Osteoblast (primary cell): ENCODE results near the gene METTL13. TPM values are rescaled to one million over a fixed set of nuclear protein-coding genes. Genes with fewer than 3 reads are reported as not detected.

ENCODE experiments used
- DNase-seq: peaks from one replicate; pipeline ENCODE4 v3.0.0; 2011; ENCODE audit warnings: low spot score, mixed read lengths; ENCODE audit not compliant: insufficient read length; ENCODE audit errors: missing footprints
- H2AFZ ChIP-seq: 2 replicates; pipeline ENCODE4 v1.6.0; 2011; ENCODE audit warnings: mild to moderate bottlenecking, low read length
- H3K27ac ChIP-seq: 2 replicates; pipeline ENCODE4 v1.5.1; 2011; ENCODE audit warnings: mild to moderate bottlenecking, low read depth, low read length, moderate library complexity
- H3K27me3 ChIP-seq: 2 replicates; pipeline ENCODE4 v1.6.0; 2012; ENCODE audit warnings: mild to moderate bottlenecking, control low read depth, inconsistent platforms, low read length, moderate library complexity; ENCODE audit not compliant: insufficient read depth
- H3K36me3 ChIP-seq: 2 replicates; pipeline ENCODE4 v1.5.1; 2011; ENCODE audit warnings: mild to moderate bottlenecking, low read length, control low read depth, moderate library complexity; ENCODE audit not compliant: insufficient read depth
- H3K4me1 ChIP-seq: 2 replicates; pipeline ENCODE4 v1.5.1; 2011; ENCODE audit warnings: mild to moderate bottlenecking, low read length, control low read depth, moderate library complexity; ENCODE audit not compliant: insufficient read depth
- H3K4me2 ChIP-seq: 2 replicates; pipeline ENCODE4 v1.6.0; 2011; ENCODE audit warnings: mild to moderate bottlenecking, low read length; ENCODE audit not compliant: insufficient read depth
- H3K4me3 ChIP-seq: fragments of 200-600 bp; sonication (generic); 3 replicates; pipeline ENCODE4 v1.5.1; 2012; ENCODE audit warnings: mild to moderate bottlenecking, low read length, inconsistent platforms; ENCODE audit not compliant: insufficient read depth
- H3K79me2 ChIP-seq: 2 replicates; pipeline ENCODE4 v1.6.0; 2012; ENCODE audit warnings: mild to moderate bottlenecking, low read length, control low read depth, inconsistent platforms; ENCODE audit not compliant: insufficient read depth
- H3K9me3 ChIP-seq: 2 replicates; pipeline ENCODE4 v1.5.1; 2011; ENCODE audit warnings: low read depth, low read length, control low read depth
- H4K20me1 ChIP-seq: 2 replicates; pipeline ENCODE4 v1.6.0; 2012; ENCODE audit warnings: mild to moderate bottlenecking, low read length, control low read depth; ENCODE audit not compliant: insufficient read depth
- CTCF ChIP-seq: IDR thresholded peaks from 2 replicates; pipeline ENCODE4 v1.5.1; 2011; ENCODE audit warnings: mild to moderate bottlenecking, low read depth, low read length, moderate library complexity; ENCODE audit errors: extremely low read depth
- total RNA-seq: library from RNA; depleted of rRNA; stranded (reverse); fragments of >200 nt; gene quantifications from 2 replicates; pipeline ENCODE4 v1.2.3, GENCODE V29; 2012

METTL13 gene
- total RNA-seq, 1 donor: 13.0 TPM

GRCh38 chr1:171800851-171801250 lies 19.4 kb downstream of the METTL13 start:
- H3K27me3 ChIP-seq: no peaks in the 10 kb centered on the region
- no peaks in the 10 kb centered on the region for H3K9me3 ChIP-seq
- no peak for DNase-seq
- no peaks in the 10 kb centered on the region for H4K20me1 ChIP-seq
- H3K4me2 ChIP-seq: no peak overlapping the region
- H3K4me1 ChIP-seq: peaks cover 4% of the 10 kb centered on the region
- H3K36me3 ChIP-seq: peaks cover 17% of the 10 kb centered on the region
- no peaks in the 10 kb centered on the region for H3K79me2 ChIP-seq
- H3K27ac ChIP-seq: no peak overlapping the region
- no peak overlapping the region for H2AFZ ChIP-seq
- TF ChIP-seq CTCF: no peak
- no peak overlapping the region for H3K4me3 ChIP-seq

DNA sequence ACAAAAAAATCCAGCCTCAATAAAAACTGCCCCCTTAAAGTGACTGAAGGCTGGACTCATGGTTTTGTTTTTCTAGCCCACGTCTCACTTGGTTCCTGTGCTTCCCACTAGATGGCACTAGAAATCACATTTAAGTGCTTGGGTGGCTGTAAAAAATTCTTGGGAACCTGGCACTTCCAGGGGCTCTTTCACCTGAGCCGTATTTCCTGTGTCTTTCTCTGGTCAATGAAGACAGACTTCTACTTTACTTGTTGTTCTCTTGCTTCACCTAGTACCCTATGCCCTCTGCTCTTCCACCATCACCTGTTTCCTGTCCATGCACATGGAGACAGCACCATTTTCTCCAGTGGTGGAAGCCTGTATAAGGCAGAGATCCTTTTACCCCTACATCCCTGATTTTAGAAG lies 20.0 kb downstream of the METTL13 start:
- Histone ChIP-seq H3K9me3 (no peaks in the 10 kb centered on the region), H3K27ac (no peak overlapping the region), H2AFZ (no peak overlapping the region), H4K20me1 (no peaks in the 10 kb centered on the region), H3K36me3 (peaks cover 11% of the 10 kb centered on the region), H3K4me3 (no peak overlapping the region), H3K27me3 (no peaks in the 10 kb centered on the region), H3K4me1 (peaks cover 4% of the 10 kb centered on the region), H3K4me2 (no peak overlapping the region), H3K79me2 (no peaks in the 10 kb centered on the region)
- TF ChIP-seq CTCF: peak; percentile 80
- peak; percentile 62 for DNase-seq

DNA sequence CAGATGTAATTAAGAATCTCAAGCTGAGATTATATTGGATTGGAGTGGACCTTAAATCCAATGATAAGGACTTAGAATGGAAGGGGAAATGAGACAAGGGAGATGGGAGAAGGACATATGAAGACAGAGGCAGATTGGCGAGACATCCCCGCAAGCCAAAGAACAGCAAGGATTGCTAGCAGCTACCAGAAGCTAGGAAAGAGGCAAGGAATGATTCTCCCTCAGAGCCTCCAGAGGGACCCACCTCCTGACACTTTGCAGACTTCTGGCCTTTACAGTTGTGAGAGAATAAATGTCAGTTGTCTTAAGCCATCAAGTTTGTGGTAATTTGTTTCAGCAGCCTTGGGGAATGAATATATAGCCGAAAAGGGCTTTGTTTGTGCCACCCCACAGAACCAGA lies 20.7 kb downstream of the METTL13 start:
- H3K27ac ChIP-seq: no peak overlapping the region
- H2AFZ ChIP-seq: no peak overlapping the region
- H3K27me3 ChIP-seq: no peaks in the 10 kb centered on the region
- H3K9me3 ChIP-seq: no peaks in the 10 kb centered on the region
- peaks cover 4% of the 10 kb centered on the region for H3K36me3 ChIP-seq
- no peaks in the 10 kb centered on the region for H3K79me2 ChIP-seq
- H4K20me1 ChIP-seq: no peaks in the 10 kb centered on the region
- H3K4me1 ChIP-seq: peaks cover 4% of the 10 kb centered on the region
- no peak overlapping the region for H3K4me2 ChIP-seq
- H3K4me3 ChIP-seq: no peak overlapping the region
- TF ChIP-seq CTCF: no peak
- DNase-seq: no peak

DNA sequence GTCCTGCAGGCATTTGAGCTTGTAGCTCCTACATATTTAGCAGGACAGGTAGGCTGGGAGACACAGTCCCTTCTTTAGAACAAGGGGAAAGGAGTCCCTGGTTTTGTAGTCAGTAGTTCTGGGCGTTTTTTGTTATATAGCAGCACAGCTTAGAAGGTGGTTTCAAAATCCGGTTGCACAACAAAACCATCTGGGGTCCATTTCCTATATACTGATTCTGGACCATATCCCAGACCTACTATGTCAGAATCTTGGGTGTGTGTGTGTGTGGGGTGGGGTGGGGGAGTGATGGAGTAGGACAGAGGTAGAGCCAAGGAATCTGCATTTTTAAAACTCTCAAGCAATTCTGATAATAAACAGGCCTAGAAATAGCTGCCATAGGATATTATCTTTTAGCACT lies 21.6 kb downstream of the METTL13 start:
- H3K36me3 ChIP-seq: no peaks in the 10 kb centered on the region
- H2AFZ ChIP-seq: no peak overlapping the region
- peaks cover 4% of the 10 kb centered on the region for H3K4me1 ChIP-seq
- no peaks in the 10 kb centered on the region for H4K20me1 ChIP-seq
- no peak for TF ChIP-seq CTCF
- H3K4me2 ChIP-seq: no peak overlapping the region
- no peak overlapping the region for H3K27ac ChIP-seq
- H3K27me3 ChIP-seq: no peaks in the 10 kb centered on the region
- no peak overlapping the region for H3K4me3 ChIP-seq
- H3K79me2 ChIP-seq: no peaks in the 10 kb centered on the region
- DNase-seq: no peak
- H3K9me3 ChIP-seq: no peaks in the 10 kb centered on the region
